Activated CD4-positive, alpha-beta T cell treated with anti-CD3 and anti-CD28 coated beads for 4 hours (primary cell): ENCODE measurements around the gene STRIT1.
"Not testable (repeated sequence)": the region's sequence is repeated elsewhere in the genome, so short reads cannot be mapped to it uniquely, and the experiment has no call there.

Experiments
- DNase-seq, 2 donors: peaks; one replicate each; pipeline ENCODE4 v3.0.0-alpha.2; 2020

STRIT1 gene

DNA sequence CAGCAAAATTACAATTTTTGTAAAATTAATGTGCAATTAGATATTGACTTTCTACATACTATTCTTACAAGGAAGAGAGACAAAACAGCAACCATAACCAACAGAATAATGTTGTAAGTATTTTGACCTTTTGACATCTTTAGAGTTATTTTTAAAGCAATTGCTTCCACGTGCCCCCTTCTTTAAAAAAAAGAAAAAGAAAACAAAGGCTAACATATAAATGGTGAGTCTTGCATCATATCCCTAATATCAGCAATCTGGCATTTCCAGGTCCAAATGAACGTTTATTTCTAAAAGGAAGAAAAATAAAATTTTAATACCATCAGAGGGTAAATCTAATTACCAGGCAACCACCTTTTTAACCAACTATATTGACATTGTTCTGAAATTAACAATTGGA is 19.3 kb upstream of the STRIT1 start:
- DNase-seq: no peak

DNA sequence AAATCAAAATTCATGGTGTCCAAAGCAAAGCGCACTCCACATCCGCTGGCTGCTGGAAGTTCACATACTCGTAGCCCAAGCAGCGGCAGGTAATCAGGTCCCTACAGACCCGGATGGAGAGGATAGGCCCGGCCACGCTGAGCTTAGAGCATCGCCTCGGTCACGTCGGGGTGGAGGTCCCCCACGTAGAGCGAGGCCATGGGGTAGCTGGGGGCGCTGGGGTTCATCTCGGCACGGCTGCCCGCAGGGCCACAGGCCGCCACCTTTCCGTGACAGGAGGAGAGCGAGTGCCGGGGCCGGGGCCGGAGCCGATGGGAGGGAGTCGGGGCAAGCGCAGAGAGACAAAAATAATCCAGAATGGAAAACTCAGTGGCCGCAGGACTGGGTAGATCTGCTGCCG is 16.1 kb upstream of the STRIT1 start:
- DNase-seq: no peak

DNA sequence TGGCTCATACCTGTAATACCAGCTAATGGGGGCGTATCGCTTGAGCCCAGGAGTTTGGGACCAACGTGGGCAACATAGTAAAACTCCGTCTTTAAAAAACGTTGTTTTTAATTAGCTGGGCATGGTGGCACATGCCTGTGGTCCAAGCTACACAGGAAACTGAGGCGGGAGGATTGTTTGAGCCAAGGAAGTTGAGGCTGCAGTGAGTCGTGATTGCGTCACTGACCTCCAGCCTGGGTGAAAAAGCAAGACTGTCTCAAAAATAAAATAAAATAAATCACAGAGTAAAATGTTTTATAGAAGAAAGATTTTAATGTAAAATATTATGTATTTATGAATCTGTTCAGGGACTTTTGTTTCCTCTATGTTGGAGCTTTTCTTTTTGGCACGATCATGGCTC is 15.3 kb upstream of the STRIT1 start:
- DNase-seq: no peak

DNA sequence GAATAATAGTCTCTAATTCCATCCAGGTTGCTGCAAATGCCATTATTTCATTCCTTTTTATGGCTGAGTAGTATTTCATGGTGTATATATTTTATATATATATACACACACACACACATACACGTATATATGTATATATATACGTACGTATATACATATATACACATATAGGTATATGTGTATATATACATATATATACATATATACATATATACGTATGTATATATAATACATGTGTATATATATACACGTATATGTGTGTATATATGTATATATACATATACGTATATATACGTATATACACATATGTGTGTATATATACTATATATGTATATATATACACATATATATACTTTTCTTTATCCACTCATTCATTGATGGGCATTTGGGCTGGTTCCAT is 13.7 kb upstream of the STRIT1 start:
- DNase-seq: no peak

DNA sequence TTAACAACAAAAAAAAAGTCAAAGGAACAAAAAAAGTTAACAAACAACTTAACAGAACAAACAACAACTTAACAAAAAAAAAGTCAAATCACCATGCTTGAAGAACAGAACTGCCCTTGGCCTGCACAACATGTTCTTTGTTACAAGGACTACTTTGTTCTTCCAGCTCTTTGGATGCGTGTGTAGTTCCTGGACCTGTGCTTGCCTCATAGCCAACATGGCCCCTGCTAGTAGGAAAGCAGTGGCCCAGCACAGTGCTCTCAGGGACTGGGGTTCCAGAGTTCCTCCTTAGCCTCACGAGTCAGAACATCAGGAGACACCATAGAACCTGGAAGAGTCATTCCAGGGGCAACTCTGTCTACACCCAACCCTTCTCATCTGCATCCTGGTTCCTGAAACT is 10.9 kb upstream of the STRIT1 start:
- no peak for DNase-seq

DNA sequence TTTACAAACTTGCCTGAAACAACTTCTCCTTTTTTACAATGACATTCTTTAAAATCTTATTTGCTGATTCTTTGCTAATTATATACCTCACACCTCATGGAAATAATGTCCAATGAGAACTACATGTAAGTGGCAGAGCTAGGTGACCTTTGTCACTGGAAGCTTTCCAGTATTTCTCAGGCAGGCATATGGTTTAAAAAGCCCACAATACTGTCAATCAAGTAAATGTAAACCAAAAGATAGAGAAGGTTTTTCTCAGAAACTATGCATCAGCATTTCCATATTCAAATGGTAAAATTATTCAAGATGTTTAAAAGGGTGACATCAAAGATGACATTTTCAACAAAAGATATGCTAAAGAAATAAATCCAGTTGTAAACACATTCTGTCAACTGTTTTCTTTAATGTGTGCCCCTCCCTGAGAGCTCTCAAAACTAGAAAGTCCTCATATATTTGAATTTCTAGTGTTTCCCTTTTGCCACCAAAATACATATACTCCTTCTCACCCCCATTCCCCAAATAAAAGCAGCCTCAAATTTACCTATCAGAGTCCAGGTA is 10.1 kb upstream of the STRIT1 start:
- no peak for DNase-seq

DNA sequence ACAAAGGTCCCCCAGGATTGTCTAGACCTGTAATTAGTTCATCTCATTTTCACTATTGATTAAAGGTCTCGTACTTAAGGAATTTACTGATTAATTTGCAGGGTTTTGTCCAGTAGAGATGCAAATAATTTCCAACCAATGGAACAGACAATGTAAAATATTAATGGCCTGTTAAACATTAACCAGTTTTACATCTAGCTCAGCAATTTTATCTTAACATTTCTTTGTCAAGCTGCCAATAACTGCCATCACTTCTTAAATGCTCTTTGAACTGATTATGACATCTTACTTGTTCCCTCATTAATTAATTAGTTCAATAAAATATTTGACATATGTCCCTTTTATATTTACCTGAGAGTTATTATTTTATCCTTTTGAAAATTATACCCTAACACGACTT is 9.4 kb upstream of the STRIT1 start:
- DNase-seq: no peak

DNA sequence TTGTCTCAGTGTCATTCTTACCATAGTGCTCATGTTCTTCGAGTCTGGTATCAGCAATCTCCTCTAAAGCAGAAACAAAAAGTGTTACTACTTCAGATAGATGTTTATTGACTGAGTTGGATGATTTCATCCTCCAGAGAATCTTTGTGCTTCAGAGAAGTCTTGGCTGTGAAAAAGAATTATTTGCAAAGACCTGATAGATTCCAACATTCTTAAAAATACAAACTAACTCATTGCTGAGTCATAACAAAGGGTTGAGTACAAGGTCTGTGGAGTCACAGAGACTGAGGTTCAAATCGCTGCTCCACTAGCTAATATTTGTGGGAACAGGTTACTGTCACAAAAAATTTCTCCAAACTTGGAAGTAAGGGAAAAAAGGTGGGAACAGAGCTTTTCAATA is 9.0 kb upstream of the STRIT1 start:
- DNase-seq: no peak

DNA sequence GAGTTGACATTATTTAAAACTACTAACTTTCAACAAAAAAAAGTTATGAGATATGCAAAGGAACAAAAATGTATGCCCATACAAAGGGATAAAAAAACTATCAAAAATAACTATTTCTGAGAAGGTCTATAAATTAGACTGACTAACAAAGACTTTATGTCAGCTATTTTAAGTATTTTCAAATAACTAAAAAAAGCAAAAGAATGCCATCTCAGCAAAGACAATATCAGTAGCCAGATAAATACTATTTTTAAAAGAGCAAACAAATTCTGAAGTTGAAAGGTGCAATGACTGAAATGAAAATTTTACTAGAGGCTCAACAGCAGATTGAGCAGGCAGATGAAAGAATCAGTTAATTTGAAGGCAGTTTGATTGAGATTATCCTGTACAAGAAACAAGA is 3.6 kb upstream of the STRIT1 start:
- DNase-seq: no peak

DNA sequence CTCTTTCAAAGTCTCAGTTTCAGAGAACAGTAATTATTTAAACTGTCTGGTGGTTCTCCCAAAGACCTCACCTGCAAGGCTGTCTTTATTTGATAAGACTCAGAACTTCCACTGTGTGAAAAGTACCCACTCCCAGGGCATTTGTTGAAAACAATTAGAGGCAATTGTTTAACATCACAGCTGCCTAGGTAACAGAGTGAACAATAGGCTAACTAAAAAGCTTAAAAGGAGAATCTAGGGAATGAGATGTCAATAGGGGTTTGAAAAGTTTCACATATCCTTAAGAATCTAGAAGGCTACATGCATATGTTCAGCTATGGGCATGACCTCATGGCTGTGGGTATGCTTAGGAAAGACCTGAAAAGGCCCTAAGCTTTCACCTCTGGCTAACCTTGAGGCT is 2.9 kb upstream of the STRIT1 start:
- no peak for DNase-seq

DNA sequence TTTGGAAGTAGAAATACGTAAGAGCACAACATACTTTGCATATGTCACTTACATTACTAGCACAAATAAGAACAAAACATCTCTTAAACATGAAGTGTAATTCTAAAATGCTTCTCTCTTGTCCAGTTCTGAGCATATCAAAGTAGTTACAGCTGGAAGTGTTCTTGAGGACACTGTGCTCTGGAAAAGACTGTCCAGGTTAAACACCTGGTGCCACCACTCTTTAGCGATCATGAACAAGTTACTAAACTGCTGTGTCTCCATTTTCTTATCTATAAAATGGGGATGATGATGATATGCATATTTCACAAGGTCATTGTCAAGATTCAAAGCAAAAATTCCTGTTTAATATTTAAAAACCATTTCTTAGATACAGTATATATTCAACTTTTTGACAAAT is 790 bp downstream of the STRIT1 start:
- DNase-seq: no peak

DNA sequence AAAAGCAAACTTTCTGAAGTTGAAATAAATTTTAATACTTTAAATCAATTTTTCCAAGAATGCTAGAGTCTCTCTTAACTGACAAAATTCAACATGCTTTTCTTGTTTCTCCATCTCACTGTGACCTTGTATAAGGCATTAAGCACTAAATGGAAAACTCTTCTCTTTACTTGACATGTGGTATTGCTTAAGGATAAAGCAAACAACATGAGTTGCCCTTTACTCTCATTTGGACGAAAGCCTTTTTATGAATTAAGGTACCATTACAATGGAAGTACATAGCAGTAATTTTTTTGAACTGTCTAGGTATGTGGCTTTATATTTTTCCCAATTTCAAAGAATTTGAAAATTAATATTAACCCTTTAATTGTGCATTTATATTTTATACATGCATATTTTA is 1.4 kb downstream of the STRIT1 start:
- DNase-seq: no peak

DNA sequence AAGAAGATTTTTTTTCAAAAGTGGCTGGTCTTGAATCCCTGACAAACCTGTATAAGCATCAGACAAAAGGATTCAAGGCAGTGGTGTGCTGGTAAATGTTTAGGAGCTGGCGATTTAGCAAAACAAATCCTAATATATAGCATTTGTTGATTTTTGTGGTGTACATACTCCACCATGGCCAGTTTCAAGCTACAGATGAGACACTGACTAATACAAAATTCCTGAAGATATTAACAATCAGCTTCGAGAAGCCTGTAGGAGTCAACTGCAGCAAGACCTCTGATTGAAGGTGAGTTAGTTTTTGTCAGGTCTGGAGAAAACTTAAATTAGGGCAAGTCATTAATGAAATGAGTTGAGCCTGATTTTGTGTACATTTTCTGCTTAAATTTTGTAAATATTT is 6.7 kb downstream of the STRIT1 start:
- no peak for DNase-seq

DNA sequence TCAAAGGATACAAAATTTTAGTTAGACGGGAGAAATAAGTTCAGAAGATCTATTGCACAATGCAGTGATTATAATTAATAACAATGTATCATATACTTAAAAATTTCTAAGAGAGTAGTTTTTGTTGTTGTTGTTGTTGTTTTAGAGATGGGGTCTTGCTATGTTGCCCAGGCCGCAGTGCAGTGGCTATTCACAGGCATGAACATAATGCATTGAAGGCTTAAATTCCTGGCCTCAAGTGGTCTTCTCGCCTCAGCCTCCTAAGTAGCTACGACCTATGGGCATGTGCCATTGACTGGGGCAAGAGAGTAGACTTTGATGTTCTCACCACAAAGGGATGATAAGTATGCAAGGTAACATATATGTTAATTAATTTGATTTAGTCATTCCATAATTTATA is 7.5 kb downstream of the STRIT1 start:
- DNase-seq: no peak

DNA sequence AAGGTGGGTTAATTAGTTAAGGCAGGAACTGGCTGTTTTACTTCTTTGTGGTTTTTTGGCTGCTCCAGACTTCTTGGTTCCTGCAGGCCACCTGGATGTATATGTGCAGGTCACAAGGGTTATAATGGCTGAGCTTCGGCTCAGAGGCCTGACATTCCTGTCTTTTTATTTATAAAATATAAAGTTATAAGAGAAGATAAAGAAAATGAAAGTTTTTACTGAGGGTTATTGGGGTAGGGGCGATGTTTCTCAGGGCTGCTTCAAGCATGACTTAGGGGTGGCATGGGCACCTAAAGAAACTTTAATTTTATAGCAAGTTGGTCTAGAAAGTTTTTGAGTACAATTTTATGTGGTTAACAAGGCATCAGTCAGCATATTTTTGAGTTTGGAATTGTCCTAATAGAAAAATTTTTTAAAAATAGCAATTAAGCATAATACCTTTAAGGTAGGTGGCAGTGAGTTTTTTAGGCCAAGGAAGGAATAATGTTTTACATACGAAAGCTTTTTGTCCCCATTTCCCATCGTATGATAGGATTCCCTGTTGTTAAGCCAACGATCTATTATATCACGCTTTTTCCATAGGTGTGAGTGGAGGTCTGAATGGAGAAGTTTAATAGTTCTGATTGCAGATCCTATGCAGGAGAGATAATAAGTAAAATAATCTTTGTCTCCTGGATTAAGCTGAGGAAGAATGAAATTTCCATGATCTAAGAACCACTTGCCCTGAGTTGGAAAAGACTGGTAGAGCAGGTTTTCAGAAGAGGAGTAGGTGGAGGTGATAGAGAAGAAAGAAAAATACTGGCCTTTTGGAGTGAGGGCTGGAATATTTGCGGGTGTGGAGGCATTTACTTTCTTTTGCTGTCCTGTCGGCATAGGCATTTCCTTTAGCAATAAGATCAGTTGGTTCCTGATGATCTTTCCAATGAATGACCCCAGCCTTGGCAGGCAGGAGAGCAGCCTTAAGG is 10.1 kb downstream of the STRIT1 start:
- no peak for DNase-seq

DNA sequence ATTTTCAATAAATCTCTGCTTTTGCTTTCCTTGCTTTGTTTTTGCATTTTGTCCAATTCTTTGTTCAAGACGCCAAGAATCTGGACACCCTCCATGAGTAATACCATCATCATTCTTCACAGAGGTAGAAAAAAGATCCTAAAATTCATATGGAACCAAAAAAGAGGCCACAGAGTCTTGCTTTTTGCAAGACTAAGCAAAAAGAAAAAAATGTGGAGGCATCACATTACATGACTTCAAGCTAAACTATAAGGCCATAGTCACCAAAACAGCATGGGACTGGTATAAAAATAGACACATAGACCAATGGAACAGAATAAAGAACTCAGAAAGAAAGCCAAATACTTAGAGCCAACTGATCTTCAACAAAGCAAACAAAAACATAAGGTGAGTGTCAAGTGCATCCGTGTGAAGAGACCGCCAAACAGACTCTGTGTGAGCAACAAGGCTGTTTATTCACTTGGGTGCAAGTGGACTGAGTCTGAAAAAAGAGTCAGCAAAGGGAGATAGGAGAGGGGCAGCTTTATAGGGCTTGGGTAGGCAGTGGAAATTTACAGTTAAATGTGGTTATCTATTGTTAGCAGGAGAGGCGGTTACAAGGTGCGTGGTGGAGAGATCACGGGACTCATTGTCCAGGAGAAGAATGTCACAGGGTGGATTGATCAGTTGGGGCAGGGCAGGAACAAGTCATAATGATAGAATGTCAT is 10.9 kb downstream of the STRIT1 start:
- DNase-seq: no peak

DNA sequence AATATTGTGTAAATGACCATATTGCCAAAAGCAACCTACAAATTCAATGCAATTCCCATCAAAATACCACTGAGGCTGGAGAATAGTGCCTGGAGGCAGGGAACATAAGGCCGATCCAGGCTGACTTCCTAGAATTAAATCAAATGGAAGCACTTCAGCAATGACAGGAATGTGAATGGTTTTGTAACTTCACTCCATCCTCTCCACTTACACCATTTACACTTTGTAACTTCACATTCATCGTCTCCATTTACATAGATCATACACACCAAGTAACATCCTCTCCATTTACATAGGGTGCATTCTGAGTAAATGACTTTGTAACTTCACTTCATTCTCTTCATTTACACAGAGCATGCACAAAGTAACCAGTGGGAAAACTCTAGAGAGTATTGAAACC is 11.6 kb downstream of the STRIT1 start:
- DNase-seq: no peak

DNA sequence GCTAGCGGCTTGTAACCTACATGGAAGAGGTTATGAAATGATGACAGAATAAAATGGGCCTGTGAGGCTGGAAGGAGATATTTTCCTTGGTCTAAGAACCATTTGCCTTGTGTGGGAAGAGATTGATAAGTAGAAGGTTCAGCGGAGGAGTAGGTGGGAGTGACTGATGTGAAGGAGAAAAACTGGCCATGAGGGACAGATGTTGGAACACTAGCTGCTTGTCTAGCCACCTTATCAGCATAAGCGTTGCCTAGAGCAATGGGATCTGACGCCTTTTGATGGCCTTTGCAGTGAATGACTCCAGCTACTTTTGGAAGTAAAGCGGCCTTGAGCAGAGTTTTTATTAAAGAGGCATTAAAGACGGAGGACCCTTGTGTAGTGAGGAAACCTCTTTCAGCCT is 17.4 kb downstream of the STRIT1 start:
- DNase-seq: not testable (repeated sequence)

DNA sequence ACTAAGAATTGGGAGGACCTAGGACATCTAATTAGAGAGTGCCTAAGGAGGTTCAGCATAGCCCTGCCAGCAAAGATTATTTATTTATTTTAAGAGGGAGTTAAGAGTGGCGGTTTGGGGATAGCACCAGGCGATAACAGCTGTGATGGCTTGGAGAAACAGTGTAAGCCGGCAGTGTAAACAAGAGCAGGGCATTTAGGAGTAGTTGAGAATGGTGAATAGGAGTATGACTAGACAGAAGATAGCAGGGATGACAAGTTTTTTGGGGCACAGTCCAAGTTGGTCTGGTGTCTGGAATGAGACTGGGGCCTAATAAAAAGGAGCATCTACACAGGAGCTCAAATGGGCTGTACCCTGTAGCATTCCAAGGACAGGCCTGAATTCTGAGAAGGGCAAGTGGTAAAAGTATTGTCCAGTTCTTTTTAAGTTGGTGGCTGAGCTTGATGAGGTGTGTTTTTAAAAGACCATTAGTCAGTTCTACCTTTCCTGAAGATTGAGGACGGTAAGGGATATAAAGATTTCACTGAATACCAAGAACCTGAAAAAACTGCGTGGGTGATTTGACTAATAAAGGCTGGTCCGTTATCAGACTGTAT is 18.2 kb downstream of the STRIT1 start:
- DNase-seq: not testable (repeated sequence)

DNA sequence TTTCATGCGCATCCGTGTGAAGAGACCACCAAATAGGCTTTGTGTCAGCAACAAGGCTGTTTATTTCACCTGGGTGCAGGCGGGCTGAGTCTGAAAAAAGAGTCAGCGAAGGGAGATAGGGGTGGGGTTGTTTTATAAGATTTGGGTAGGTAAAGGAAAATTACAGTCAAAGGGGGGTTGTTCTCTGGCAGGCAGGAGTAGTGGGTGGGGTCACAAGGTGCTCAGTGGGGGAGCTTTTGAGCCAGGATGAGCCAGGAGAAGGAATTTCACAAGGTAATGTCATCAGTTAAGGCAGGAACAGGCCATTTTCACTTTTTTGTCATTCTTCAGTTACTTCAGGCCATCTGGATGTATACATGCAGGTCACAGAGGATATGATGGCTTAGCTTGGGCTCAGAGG is 19.0 kb downstream of the STRIT1 start:
- DNase-seq: not testable (repeated sequence)

DNA sequence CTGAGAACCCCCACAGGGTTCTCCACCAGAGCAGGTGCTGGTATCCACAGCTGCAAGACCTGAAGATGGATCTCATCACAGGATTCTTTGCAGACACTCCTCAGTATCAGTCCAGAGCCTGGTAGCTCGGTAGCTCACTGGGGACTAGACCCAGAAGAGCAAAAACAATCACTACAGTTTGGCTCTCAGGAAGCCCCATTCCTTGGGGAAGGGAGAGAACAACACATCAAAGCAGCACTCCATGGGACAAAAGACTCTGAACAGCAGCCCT is 22.2 kb downstream of the STRIT1 start:
- DNase-seq: no peak

DNA sequence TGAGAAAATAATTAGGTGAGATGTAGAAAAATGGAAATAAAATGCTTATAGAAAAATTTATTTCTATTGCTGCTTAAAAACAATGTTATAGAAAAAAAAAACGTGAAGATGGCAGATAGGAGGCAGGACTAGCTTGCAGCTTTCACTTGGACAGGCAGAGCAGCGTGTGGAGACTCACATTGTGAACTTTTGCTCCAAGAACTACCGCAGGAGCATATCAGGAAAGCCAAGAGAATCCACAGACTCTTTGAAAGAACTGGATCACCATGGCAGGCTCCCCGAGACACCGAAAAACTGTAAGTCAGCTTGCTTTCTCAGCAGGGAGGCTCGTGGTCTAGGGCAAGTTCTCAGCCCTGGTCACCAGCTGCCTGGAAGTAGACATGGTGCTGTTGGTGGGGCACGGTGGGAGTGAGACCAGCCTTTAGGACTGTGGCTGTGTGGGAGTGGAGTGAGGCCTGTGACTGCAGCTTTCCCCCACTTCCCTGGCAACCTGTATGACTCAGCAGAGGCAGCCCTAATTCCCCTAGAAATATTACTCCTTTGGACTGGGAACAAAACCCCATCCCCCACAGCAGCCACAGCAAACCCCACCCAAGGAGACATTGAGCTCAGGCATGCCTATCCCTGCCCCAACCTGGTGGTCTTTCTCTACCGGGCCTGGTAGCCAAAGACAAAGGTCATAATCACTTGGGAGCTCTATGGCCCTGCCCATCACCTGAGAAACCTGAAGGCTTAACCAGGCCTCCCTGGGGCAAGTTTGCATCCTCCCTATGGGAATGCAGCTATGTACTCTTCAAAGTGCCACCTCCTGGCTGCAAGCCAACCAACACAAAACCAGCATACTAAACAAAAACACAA is 22.8 kb downstream of the STRIT1 start:
- DNase-seq: no peak

DNA sequence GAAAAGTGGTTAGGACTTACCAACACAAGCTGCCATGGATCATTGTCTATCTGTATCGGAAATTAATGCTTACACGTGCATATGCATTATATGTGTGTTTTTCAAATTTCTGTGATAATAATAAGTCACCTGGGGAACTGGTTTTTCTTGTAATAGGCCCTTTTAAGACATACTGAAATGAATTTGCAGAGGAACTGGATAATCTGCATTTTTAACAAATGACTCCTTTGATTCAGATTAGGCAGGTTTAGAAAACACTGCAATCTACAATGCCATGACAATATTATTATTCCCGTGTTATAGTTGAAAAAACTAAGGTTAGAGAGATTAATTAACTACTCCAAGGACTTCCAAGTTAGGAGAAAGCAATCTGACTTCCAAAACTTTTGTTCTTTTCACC is 23.4 kb downstream of the STRIT1 start:
- DNase-seq: no peak
